MM.1S (cell line): ENCODE data around the gene MTM1.

Experiments
- DNase-seq: peaks from one replicate; pipeline ENCODE4 v3.0.0-alpha.2; 2015
- H2AFZ ChIP-seq: fragments of 300-600 bp; sonication (generic); 2 replicates; pipeline ENCODE4 v1.6.0; 2016; ENCODE audit warnings: antibody characterized with exemption, low read length
- H3F3A ChIP-seq: fragments of 300-600 bp; sonication (generic); 2 replicates; pipeline ENCODE4 v1.6.1; 2016; ENCODE audit warnings: mild to moderate bottlenecking, antibody characterized with exemption, low read length, moderate library complexity, mixed read lengths; ENCODE audit not compliant: insufficient read depth
- H3K27ac ChIP-seq: fragments of 300-600 bp; sonication (generic); 2 replicates; pipeline ENCODE4 v1.5.1; 2016; ENCODE audit warnings: mild to moderate bottlenecking, low read length
- H3K27me3 ChIP-seq: fragments of 300-600 bp; sonication (generic); replicated peaks from 2 replicates; pipeline ENCODE4 v1.6.0; 2016; ENCODE audit warnings: low read length; ENCODE audit not compliant: insufficient read depth
- H3K36me3 ChIP-seq: fragments of 300-600 bp; sonication (generic); replicated peaks from 2 replicates; pipeline ENCODE4 v1.6.1; 2016; ENCODE audit warnings: mild to moderate bottlenecking, low read length, mixed read lengths; ENCODE audit not compliant: insufficient read depth
- H3K4me1 ChIP-seq: fragments of 300-600 bp; sonication (generic); 2 replicates; pipeline ENCODE4 v1.6.1; 2016; ENCODE audit warnings: low read length, mixed read lengths
- H3K4me2 ChIP-seq: fragments of 300-600 bp; sonication (generic); 2 replicates; pipeline ENCODE4 v1.6.0; 2016; ENCODE audit warnings: low read depth, low read length
- H3K4me3 ChIP-seq: fragments of 300-600 bp; sonication (generic); 2 replicates; pipeline ENCODE4 v1.5.1; 2016; ENCODE audit warnings: low read length, mixed read lengths
- H3K79me2 ChIP-seq: fragments of 300-600 bp; sonication (generic); 2 replicates; pipeline ENCODE4 v1.6.1; 2016; ENCODE audit warnings: mixed run types, low read length, mixed read lengths
- H3K9ac ChIP-seq: fragments of 300-600 bp; sonication (generic); 2 replicates; pipeline ENCODE4 v1.6.1; 2016; ENCODE audit warnings: low read length, mixed read lengths
- H3K9me2 ChIP-seq: fragments of 300-600 bp; sonication (generic); replicated peaks from 2 replicates; pipeline ENCODE4 v1.6.1; 2016; ENCODE audit warnings: mild to moderate bottlenecking, low read length, mixed read lengths; ENCODE audit not compliant: insufficient read depth
- H3K9me3 ChIP-seq: fragments of 300-600 bp; sonication (generic); replicated peaks from 2 replicates; pipeline ENCODE4 v1.6.1; 2016; ENCODE audit warnings: mild to moderate bottlenecking, low read length, mixed read lengths; ENCODE audit not compliant: insufficient read depth
- H4K20me1 ChIP-seq: fragments of 300-600 bp; sonication (generic); 2 replicates; pipeline ENCODE4 v1.6.1; 2016; ENCODE audit warnings: mild to moderate bottlenecking, low read length, moderate library complexity, mixed read lengths; ENCODE audit not compliant: insufficient read depth
- EZH2 ChIP-seq: fragments of 300-600 bp; sonication (generic); optimal IDR thresholded peaks from 2 replicates; pipeline ENCODE3; 2017; ENCODE audit warnings: low read depth, mild to moderate bottlenecking, antibody characterized with exemption, low read length, mixed read lengths
- EZH2phosphoT487 ChIP-seq: fragments of 300-600 bp; sonication (generic); IDR thresholded peaks from 2 replicates; pipeline ENCODE4 v1.6.1; 2018; ENCODE audit warnings: antibody characterized with exemption, low read length
- TF ChIP-seq, protein P1 (sequence below): fragments of 300-600 bp; sonication (generic); IDR thresholded peaks from 2 replicates; pipeline ENCODE4 v1.5.1; 2016; ENCODE audit warnings: antibody characterized with exemption, low read length, mixed read lengths

Gene MTM1

DNA sequence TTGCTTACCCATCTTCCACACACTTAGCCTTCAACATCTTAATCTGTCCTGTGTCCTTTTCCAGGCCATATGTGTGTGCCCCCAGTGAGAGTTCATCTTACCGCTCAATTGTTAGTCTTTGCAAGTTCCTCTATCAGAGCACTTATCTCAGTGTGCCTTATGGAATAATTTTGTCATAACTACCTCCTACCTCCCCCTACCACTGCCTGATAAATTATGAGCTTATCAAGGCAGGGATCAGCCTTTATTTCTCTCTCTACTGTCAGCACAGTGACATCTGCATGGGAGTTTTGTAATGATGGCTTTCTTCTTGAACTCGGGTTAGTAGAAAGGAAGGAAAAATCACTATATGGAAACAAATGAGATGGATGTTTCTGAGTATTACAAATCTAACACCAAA, 53.2 kb downstream of the MTM1 start:
- Histone ChIP-seq H3K27ac (no peak overlapping the region), H3K4me1 (no peaks in the 10 kb centered on the region), H3K4me3 (no peak overlapping the region), H3K27me3 (no peaks in the 10 kb centered on the region), H3K79me2 (no peaks in the 10 kb centered on the region), H3K36me3 (no peaks in the 10 kb centered on the region), H4K20me1 (no peaks in the 10 kb centered on the region), H3K9me3 (no peaks in the 10 kb centered on the region), H3F3A (no peaks in the 10 kb centered on the region), H3K9me2 (no peaks in the 10 kb centered on the region), H2AFZ (no peak overlapping the region), H3K9ac (no peak overlapping the region), H3K4me2 (no peak overlapping the region)
- DNase-seq = no peak
- TF ChIP-seq EZH2 (no peak), EZH2phosphoT487 (no peak)
- TF ChIP-seq, protein P1, sequence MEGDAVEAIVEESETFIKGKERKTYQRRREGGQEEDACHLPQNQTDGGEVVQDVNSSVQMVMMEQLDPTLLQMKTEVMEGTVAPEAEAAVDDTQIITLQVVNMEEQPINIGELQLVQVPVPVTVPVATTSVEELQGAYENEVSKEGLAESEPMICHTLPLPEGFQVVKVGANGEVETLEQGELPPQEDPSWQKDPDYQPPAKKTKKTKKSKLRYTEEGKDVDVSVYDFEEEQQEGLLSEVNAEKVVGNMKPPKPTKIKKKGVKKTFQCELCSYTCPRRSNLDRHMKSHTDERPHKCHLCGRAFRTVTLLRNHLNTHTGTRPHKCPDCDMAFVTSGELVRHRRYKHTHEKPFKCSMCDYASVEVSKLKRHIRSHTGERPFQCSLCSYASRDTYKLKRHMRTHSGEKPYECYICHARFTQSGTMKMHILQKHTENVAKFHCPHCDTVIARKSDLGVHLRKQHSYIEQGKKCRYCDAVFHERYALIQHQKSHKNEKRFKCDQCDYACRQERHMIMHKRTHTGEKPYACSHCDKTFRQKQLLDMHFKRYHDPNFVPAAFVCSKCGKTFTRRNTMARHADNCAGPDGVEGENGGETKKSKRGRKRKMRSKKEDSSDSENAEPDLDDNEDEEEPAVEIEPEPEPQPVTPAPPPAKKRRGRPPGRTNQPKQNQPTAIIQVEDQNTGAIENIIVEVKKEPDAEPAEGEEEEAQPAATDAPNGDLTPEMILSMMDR = no peak

DNA sequence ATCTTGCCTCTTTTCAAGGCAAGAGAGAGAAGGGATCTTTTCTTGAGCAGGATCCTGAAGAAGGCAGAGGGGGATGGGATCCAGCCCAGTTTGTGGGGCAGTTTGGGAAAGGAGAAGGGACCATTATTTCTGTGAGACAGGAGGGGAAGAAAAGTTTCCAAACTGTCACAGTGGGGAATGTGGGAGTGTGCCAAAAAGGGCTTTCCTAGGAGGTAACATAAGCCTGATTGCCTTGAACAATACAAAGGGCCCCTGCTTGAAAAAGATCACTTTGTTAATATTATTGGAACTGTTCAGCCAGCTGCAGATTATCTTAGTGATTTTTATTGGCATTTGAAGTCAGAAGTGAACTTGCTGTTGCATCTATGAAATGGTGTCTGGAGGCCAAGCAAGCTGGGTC, 55.2 kb downstream of the MTM1 start:
- Histone ChIP-seq H3K36me3 (no peaks in the 10 kb centered on the region), H3K4me3 (no peak overlapping the region), H3K27ac (no peak overlapping the region), H3K9me3 (no peaks in the 10 kb centered on the region), H3K9ac (no peak overlapping the region), H3K4me1 (no peaks in the 10 kb centered on the region), H3K79me2 (no peaks in the 10 kb centered on the region), H3K4me2 (no peak overlapping the region), H3F3A (no peaks in the 10 kb centered on the region), H3K9me2 (no peaks in the 10 kb centered on the region), H2AFZ (no peak overlapping the region), H3K27me3 (no peaks in the 10 kb centered on the region), H4K20me1 (no peaks in the 10 kb centered on the region)
- TF ChIP-seq EZH2 (no peak), EZH2phosphoT487 (no peak)
- TF ChIP-seq, protein P1 = no peak
- no peak for DNase-seq

DNA sequence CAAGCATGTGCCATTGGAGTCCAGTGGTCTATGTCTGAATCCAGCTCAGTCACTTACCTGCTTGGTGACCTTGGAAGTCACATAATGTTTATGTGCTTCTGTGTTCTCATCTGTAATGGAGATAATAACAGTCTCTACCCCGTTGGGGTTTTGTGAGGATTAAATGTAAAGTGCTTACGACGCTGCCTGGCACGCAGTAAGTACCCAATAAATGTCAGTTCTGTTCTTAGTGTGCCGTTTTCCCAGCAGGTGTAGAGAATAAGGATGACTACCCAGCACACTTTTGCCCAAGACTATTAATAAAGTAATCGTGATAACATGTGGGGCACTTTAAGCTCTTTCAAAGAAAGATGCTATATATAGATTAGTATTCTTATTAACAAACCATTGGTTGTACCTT, 56.7 kb downstream of the MTM1 start:
- Histone ChIP-seq H4K20me1 (no peaks in the 10 kb centered on the region), H3K9me2 (no peaks in the 10 kb centered on the region), H3K36me3 (no peaks in the 10 kb centered on the region), H3K9ac (no peak overlapping the region), H2AFZ (no peak overlapping the region), H3K79me2 (no peaks in the 10 kb centered on the region), H3K27ac (no peak overlapping the region), H3F3A (no peaks in the 10 kb centered on the region), H3K4me1 (no peaks in the 10 kb centered on the region), H3K4me3 (no peak overlapping the region), H3K27me3 (no peaks in the 10 kb centered on the region), H3K9me3 (no peaks in the 10 kb centered on the region), H3K4me2 (no peak overlapping the region)
- TF ChIP-seq EZH2 = no peak
- TF ChIP-seq, protein P1 = no peak
- no peak for TF ChIP-seq EZH2phosphoT487
- no peak for DNase-seq
